HG03378 (cell line): ENCODE data around the gene KRTAP4-11.
"Not testable (repeated sequence)": the region's sequence is repeated elsewhere in the genome, so short reads cannot be mapped to it uniquely, and the experiment has no call there.

ENCODE experiments used
- ATAC-seq: cut with Tn5 transposase; IDR thresholded peaks from one replicate; pipeline ENCODE4 v1.9.1; 2021; ENCODE audit warnings: mild to moderate bottlenecking, moderate library complexity; ENCODE audit not compliant: unreplicated experiment

KRTAP4-11 gene

GRCh38 chr17:41088760-41089352, 29.3 kb downstream of the KRTAP4-11 start:
- not testable (repeated sequence) for ATAC-seq

- ATAC-seq, result not testable (repeated sequence)
These were observed 33.9 kb downstream of the KRTAP4-11 start, which contains the start of gene KRTAP4-7 for GRCh38 chr17:41084100-41084856. TSS of gene KRTAP4-7 (plus strand) at chr17:41084150. CDS start at chr17:41084207, 57 bp downstream.

GRCh38 chr17:41083427-41083826, 34.7 kb downstream of the KRTAP4-11 start:
- ATAC-seq, result not testable (repeated sequence)

- ATAC-seq, result no peak
These were observed 35.5 kb downstream of the KRTAP4-11 start for GRCh38 chr17:41082626-41083025.

DNA sequence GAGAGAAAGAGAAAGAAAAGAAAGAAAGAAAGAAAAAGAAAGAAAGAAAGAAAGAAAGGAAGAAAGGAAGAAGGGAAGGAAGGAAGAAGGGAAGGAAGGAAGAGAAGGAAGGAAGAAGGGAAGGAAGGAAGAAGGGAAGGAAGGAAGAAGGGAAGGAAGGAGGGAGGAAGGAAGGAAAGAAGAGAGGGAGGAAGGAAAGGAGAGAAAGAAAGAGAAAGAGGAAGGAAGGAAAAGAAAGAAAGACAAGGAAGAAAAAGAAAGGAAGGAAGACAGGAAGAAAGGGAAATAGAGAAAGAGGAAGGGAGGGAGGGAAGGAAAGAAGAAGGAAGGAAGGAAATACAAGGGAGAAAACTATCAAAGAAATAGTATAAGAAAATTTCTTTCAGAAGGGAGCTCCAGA, 41.4 kb downstream of the KRTAP4-11 start:
- no peak for ATAC-seq

DNA sequence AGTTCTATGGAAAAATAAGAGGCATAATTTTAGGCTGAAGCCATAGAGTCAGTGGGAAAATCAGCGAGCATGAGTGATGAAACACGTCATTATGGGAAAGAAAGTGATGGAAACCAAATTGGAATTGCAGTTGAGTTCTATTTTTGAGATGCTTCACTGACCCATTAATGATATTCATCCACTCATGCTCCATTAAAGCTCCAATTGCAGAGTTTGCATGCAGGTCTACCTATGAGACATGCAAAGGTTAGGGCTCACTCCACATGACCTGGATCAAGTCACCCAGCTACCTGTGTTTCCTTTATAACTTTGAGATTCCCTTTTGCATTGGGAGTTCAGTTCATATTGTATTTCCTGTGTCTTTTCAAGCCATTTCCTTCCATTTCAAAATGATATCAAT, 44.5 kb downstream of the KRTAP4-11 start:
- ATAC-seq, result no peak

- ATAC-seq, result no peak
These were observed 46.4 kb downstream of the KRTAP4-11 start for GRCh38 chr17:41071606-41072360.

DNA sequence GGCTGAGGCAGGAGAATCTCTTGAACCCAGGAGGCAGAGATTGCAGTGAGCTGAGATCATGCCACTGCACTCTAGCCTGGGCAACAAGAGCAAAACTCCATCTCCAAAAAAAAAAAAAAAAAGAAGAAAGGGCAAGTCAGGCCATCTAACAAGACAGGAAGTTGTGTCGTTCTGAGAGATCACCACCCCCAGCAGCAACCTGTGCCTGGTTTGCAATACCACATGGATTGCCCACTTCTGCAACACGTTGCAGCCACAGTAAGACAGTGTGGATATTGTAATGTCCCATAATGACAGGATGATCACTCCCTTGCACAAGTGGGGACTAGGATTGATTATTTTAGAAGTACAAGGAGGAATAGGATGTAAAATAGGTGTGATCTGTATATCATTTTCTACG, 49.1 kb downstream of the KRTAP4-11 start:
- ATAC-seq, result no peak

DNA sequence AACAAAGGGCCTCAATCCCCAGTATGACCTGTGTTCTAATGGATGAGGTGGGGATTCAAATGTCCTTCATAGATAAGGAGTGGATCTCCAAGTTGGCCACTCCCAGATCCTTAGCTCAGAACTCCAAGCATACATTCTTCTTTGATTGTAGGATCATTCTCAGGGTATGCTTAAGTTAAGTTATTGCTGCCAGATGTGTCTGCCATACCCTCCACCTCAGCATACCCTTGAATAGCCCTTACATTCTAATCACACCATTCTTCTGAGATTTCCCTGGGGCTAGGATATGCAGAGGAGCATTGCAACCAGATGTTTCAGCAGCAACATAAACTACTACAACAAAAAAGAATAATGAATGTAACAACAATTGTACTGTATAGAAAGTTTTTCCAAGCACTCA, 50.9 kb downstream of the KRTAP4-11 start:
- ATAC-seq, result no peak
